ENCODE measurements around the gene RPL36A.

RPL36A gene

GRCh38 chrX:101393530-101394305, 2.9 kb downstream of the RPL36A start:
- H3K4me1 ChIP-seq (ENCODE audit: control insufficient read depth, insufficient read depth, low read length), result no peaks in the 10 kb centered on the region; the same call in 1 of the 2 replicates
- no peaks in the 10 kb centered on the region for H3K9me3 ChIP-seq (ENCODE audit: control insufficient read depth, insufficient read depth, low read depth, low read length)
- H3K9ac ChIP-seq (ENCODE audit: low read length), result no peak overlapping the region
- no peak overlapping the region for H3K27ac ChIP-seq (ENCODE audit: low read depth, low read length)
- H3K36me3 ChIP-seq (ENCODE audit: control insufficient read depth, insufficient read depth, low read length), result peaks cover 54% of the 10 kb centered on the region
- no peaks in the 10 kb centered on the region for H3K27me3 ChIP-seq (ENCODE audit: control insufficient read depth, insufficient read depth, low read length)
- no peak overlapping the region for H3K4me3 ChIP-seq (ENCODE audit: low read depth, low read length)

DNA sequence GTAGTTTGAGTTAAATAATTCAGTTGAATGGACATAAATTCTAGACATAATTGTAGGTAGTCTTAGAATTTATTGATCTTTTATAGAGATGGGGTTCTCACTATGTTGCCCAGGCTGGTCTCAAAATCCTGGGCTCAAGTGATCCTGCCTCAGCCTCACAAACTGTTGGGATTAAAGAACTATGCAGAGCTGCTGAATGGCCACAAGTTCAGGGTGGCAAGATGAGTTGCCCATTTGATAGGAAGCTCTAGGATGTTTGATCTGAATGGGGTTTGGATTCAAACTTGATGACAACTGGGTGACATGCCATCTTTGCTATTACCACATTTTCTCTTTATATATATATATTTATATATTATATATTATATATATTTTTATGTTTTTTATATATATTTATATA, 3.6 kb downstream of the RPL36A start:
- no peaks in the 10 kb centered on the region for H3K27me3 ChIP-seq (ENCODE audit: control insufficient read depth, insufficient read depth, low read length)
- H3K4me3 ChIP-seq (ENCODE audit: low read depth, low read length), result no peak overlapping the region
- no peak overlapping the region for H3K27ac ChIP-seq (ENCODE audit: low read depth, low read length)
- H3K9me3 ChIP-seq (ENCODE audit: control insufficient read depth, insufficient read depth, low read depth, low read length), result no peaks in the 10 kb centered on the region
- no peaks in the 10 kb centered on the region; the same call in 1 of the 2 replicates for H3K4me1 ChIP-seq (ENCODE audit: control insufficient read depth, insufficient read depth, low read length)
- no peak overlapping the region for H3K9ac ChIP-seq (ENCODE audit: low read length)
- peaks cover 54% of the 10 kb centered on the region for H3K36me3 ChIP-seq (ENCODE audit: control insufficient read depth, insufficient read depth, low read length)

- no peaks in the 10 kb centered on the region; the same call in 1 of the 2 replicates for H3K4me1 ChIP-seq (ENCODE audit: control insufficient read depth, insufficient read depth, low read length)
- H3K4me3 ChIP-seq (ENCODE audit: low read depth, low read length), result no peak overlapping the region
- H3K36me3 ChIP-seq (ENCODE audit: control insufficient read depth, insufficient read depth, low read length), result peaks cover 60% of the 10 kb centered on the region
- H3K9me3 ChIP-seq (ENCODE audit: control insufficient read depth, insufficient read depth, low read depth, low read length), result no peaks in the 10 kb centered on the region
- H3K27me3 ChIP-seq (ENCODE audit: control insufficient read depth, insufficient read depth, low read length), result no peaks in the 10 kb centered on the region
- H3K9ac ChIP-seq (ENCODE audit: low read length), result no peak overlapping the region
- H3K27ac ChIP-seq (ENCODE audit: low read depth, low read length), result no peak overlapping the region
These were observed 5.0 kb downstream of the RPL36A start for GRCh38 chrX:101395789-101396188.

DNA sequence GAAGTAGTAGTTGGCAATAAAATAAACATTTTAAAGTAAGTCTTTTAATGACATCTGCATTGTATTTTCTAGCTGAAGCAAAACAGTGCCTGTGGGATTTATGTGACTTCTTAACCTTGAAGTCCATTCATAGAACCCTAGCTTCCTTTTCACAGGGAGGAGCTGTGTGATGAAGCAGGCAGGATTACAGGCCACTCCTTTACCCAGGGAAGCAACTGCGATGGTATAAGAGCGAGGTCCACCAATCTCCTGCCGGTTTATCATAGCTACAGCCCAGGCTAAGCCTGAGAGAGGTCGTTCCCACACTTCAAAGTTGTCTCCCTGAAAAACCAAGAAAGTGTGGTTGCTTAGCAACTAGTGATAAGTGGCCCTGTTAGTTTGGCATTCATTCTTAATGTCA, 7.0 kb downstream of the RPL36A start:
- no peaks in the 10 kb centered on the region for H3K27me3 ChIP-seq (ENCODE audit: control insufficient read depth, insufficient read depth, low read length)
- no peaks in the 10 kb centered on the region for H3K4me1 ChIP-seq (ENCODE audit: control insufficient read depth, insufficient read depth, low read length)
- H3K27ac ChIP-seq (ENCODE audit: low read depth, low read length), result no peak overlapping the region
- no peak overlapping the region for H3K9ac ChIP-seq (ENCODE audit: low read length)
- no peaks in the 10 kb centered on the region for H3K9me3 ChIP-seq (ENCODE audit: control insufficient read depth, insufficient read depth, low read depth, low read length)
- no peak overlapping the region for H3K4me3 ChIP-seq (ENCODE audit: low read depth, low read length)
- peaks cover 59% of the 10 kb centered on the region for H3K36me3 ChIP-seq (ENCODE audit: control insufficient read depth, insufficient read depth, low read length)

GRCh38 chrX:101398694-101399093, 7.9 kb downstream of the RPL36A start:
- Histone ChIP-seq H3K36me3 (ENCODE audit: control insufficient read depth, insufficient read depth, low read length) (peaks cover 56% of the 10 kb centered on the region), H3K4me3 (ENCODE audit: low read depth, low read length) (no peak overlapping the region), H3K4me1 (ENCODE audit: control insufficient read depth, insufficient read depth, low read length) (no peaks in the 10 kb centered on the region), H3K9ac (ENCODE audit: low read length) (no peak overlapping the region), H3K27me3 (ENCODE audit: control insufficient read depth, insufficient read depth, low read length) (no peaks in the 10 kb centered on the region), H3K9me3 (ENCODE audit: control insufficient read depth, insufficient read depth, low read depth, low read length) (no peaks in the 10 kb centered on the region), H3K27ac (ENCODE audit: low read depth, low read length) (no peak overlapping the region)

DNA sequence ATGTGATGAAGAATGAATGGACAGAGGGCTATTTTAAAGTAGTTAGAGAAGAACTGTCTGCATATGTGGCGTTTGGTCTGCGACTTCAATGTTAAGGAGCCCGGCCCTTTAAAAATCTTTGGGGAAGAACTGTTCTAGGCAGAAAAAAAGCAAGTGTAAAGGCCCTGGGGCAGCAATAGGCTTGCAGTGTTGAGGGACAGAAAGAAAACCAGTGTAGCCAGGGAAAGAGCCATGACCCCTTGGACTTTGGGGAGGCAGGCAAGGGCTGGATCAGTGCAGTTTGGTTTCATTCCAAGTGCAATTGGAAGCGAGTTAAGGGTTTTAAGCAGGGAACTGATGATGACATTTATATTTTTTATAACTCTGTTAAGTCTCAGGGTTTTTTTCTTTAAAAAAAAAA, 9.0 kb downstream of the RPL36A start:
- Histone ChIP-seq H3K36me3 (ENCODE audit: control insufficient read depth, insufficient read depth, low read length) (peaks cover 49% of the 10 kb centered on the region), H3K27ac (ENCODE audit: low read depth, low read length) (no peak overlapping the region), H3K4me3 (ENCODE audit: low read depth, low read length) (no peak overlapping the region), H3K9ac (ENCODE audit: low read length) (no peak overlapping the region), H3K27me3 (ENCODE audit: control insufficient read depth, insufficient read depth, low read length) (no peaks in the 10 kb centered on the region), H3K9me3 (ENCODE audit: control insufficient read depth, insufficient read depth, low read depth, low read length) (no peaks in the 10 kb centered on the region), H3K4me1 (ENCODE audit: control insufficient read depth, insufficient read depth, low read length) (no peaks in the 10 kb centered on the region)

GRCh38 chrX:101407167-101407747, 16.4 kb downstream of the RPL36A start:
- H3K27me3 ChIP-seq (ENCODE audit: control insufficient read depth, insufficient read depth, low read length), result no peaks in the 10 kb centered on the region
- peak overlapping the region; percentile 86 for H3K4me3 ChIP-seq (ENCODE audit: low read depth, low read length)
- no peaks in the 10 kb centered on the region; the same call in 1 of the 2 replicates for H3K4me1 ChIP-seq (ENCODE audit: control insufficient read depth, insufficient read depth, low read length)
- H3K9ac ChIP-seq (ENCODE audit: low read length), result peak overlapping the region; percentile 88
- no peaks in the 10 kb centered on the region for H3K9me3 ChIP-seq (ENCODE audit: control insufficient read depth, insufficient read depth, low read depth, low read length)
- H3K36me3 ChIP-seq (ENCODE audit: control insufficient read depth, insufficient read depth, low read length), result peaks cover 16% of the 10 kb centered on the region
- H3K27ac ChIP-seq (ENCODE audit: low read depth, low read length), result peak overlapping the region; percentile 30; the same call in 1 of the 2 replicates

- H3K27me3 ChIP-seq (ENCODE audit: control insufficient read depth, insufficient read depth, low read length), result no peaks in the 10 kb centered on the region
- peaks cover 18% of the 10 kb centered on the region for H3K36me3 ChIP-seq (ENCODE audit: control insufficient read depth, insufficient read depth, low read length)
- H3K9ac ChIP-seq (ENCODE audit: low read length), result peak within 1 kb of the TSS; percentile 93
- H3K4me1 ChIP-seq (ENCODE audit: control insufficient read depth, insufficient read depth, low read length), result no peaks in the 10 kb centered on the region; the same call in 1 of the 2 replicates
- peak within 1 kb of the TSS; percentile 91 for H3K27ac ChIP-seq (ENCODE audit: low read depth, low read length)
- H3K4me3 ChIP-seq (ENCODE audit: low read depth, low read length), result peak within 1 kb of the TSS; percentile 86
- H3K9me3 ChIP-seq (ENCODE audit: control insufficient read depth, insufficient read depth, low read depth, low read length), result no peaks in the 10 kb centered on the region
These were observed 17.1 kb downstream of the RPL36A start, which contains the start of the genes GLA and HNRNPH2 for GRCh38 chrX:101407748-101408531. Gene GLA, minus strand, starts transcription at chrX:101407925. Its CDS starts 22 bp downstream, at chrX:101407903. Gene HNRNPH2, plus strand, starts transcription at chrX:101408222. Its CDS starts 3,767 bp downstream, at chrX:101411989.

GRCh38 chrX:101408532-101408841, 17.7 kb downstream of the RPL36A start:
- Histone ChIP-seq H3K9ac (ENCODE audit: low read length) (peak overlapping the region; percentile 93), H3K9me3 (ENCODE audit: control insufficient read depth, insufficient read depth, low read depth, low read length) (no peaks in the 10 kb centered on the region), H3K36me3 (ENCODE audit: control insufficient read depth, insufficient read depth, low read length) (peaks cover 21% of the 10 kb centered on the region), H3K27ac (ENCODE audit: low read depth, low read length) (peak overlapping the region; percentile 91), H3K4me3 (ENCODE audit: low read depth, low read length) (peak overlapping the region; percentile 86), H3K4me1 (ENCODE audit: control insufficient read depth, insufficient read depth, low read length) (no peaks in the 10 kb centered on the region; the same call in 1 of the 2 replicates), H3K27me3 (ENCODE audit: control insufficient read depth, insufficient read depth, low read length) (no peaks in the 10 kb centered on the region)

- H3K4me3 ChIP-seq (ENCODE audit: low read depth, low read length), result peak overlapping the region; percentile 86
- peaks cover 22% of the 10 kb centered on the region for H3K36me3 ChIP-seq (ENCODE audit: control insufficient read depth, insufficient read depth, low read length)
- no peaks in the 10 kb centered on the region for H3K27me3 ChIP-seq (ENCODE audit: control insufficient read depth, insufficient read depth, low read length)
- H3K4me1 ChIP-seq (ENCODE audit: control insufficient read depth, insufficient read depth, low read length), result no peaks in the 10 kb centered on the region; the same call in 1 of the 2 replicates
- peak overlapping the region; percentile 91 for H3K27ac ChIP-seq (ENCODE audit: low read depth, low read length)
- no peaks in the 10 kb centered on the region for H3K9me3 ChIP-seq (ENCODE audit: control insufficient read depth, insufficient read depth, low read depth, low read length)
- H3K9ac ChIP-seq (ENCODE audit: low read length), result peak overlapping the region; percentile 93
These were observed 18.2 kb downstream of the RPL36A start for GRCh38 chrX:101409043-101409442.

Measured in HUES6 (cell line).